ENCODE data around the gene MAPK11.

DNA sequence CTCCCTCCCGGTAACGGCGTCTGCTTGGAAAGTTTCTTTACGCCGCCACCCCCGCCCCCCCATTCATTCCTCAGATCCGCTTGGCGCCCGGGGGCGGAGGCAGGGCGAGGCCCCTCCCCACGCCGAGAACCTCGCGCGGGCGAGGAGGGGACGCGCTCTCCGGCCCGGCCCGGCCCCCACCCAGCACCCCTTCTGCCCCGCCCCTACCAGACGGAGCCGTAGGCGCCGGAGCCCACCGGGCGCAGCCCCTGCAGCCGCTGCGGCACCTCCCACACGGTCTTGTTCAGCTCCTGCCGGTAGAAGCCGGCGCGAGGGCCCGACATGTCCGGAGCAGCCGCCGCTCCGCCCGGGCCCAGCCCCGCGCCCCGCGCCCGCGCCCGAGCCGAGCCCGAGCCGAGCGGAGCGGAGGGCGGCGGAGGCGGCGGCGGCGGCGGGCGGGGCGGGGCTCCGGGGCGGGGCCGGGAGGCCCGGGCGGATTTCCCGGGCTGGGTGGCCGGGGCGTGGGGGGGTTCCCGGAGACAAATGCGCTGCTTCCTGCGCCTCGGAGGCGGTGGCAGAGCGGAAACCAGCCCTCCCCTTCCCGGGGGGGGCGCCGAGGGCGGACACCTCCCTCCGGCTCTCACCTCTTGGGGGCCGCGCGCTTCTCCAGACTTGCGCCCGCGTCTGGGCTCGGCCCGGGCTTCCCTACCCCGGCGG lies at the start of gene MAPK11:
- TF ChIP-seq, protein P1, sequence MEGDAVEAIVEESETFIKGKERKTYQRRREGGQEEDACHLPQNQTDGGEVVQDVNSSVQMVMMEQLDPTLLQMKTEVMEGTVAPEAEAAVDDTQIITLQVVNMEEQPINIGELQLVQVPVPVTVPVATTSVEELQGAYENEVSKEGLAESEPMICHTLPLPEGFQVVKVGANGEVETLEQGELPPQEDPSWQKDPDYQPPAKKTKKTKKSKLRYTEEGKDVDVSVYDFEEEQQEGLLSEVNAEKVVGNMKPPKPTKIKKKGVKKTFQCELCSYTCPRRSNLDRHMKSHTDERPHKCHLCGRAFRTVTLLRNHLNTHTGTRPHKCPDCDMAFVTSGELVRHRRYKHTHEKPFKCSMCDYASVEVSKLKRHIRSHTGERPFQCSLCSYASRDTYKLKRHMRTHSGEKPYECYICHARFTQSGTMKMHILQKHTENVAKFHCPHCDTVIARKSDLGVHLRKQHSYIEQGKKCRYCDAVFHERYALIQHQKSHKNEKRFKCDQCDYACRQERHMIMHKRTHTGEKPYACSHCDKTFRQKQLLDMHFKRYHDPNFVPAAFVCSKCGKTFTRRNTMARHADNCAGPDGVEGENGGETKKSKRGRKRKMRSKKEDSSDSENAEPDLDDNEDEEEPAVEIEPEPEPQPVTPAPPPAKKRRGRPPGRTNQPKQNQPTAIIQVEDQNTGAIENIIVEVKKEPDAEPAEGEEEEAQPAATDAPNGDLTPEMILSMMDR (IDR thresholded peaks at IDR 0.05), result no peak
- TF ChIP-seq POLR2AphosphoS5 (IDR thresholded peaks at IDR 0.05), result no peak
- no peak for TF ChIP-seq POLR2A (IDR thresholded peaks at IDR 0.05)

Data from prostate gland (tissue), 2 donors.